GM20000 (cell line): Measurements from ENCODE around the gene TXNL4A.

ENCODE experiments used
- DNase-seq: peaks from one replicate; pipeline ENCODE4 v3.0.0; 2012; ENCODE audit warnings: low spot score
- CTCF ChIP-seq: IDR thresholded peaks from 2 replicates; pipeline ENCODE4 v1.5.1; 2012; ENCODE audit warnings: mild to moderate bottlenecking, control low read depth; ENCODE audit errors: extremely low read depth, missing control alignments

The TXNL4A gene

DNA sequence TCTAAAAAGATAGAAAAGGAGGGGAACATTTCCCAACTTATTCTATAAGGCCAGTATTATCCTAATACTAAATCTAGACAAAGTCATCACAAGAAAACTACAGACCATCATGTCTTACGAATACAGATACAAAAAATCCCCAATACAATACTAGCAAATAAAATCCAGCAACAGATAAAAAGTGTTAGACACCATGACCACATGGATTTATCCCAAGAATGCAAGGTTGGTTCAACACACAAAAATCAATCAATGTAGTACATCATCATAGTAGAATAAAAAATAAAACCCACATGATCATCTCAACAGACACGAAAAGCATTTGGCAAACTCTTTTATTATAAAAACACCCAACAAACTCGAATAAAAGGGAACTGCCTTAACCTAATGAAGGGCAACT, 55.5 kb downstream of the TXNL4A start:
- no peak for DNase-seq
- no peak for TF ChIP-seq CTCF

DNA sequence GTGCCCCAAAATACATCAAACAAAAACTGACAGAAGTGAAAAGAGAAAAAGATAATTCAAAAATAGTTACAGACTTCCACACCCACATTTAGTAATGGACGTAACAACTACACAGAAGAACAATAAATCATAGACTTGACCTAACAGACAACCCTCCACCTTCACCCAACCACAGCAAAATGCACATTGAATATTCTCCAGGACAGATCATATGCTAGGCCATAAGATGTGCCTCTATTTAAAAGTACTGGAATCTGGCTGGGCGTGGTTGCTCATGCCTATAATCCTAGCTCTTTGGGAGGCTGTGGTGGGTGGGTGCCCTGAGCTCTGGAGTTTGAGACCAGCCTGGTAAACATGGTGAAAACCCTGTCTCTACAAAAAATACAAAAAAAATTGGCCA, 56.9 kb downstream of the TXNL4A start:
- no peak for DNase-seq
- TF ChIP-seq CTCF, result no peak

DNA sequence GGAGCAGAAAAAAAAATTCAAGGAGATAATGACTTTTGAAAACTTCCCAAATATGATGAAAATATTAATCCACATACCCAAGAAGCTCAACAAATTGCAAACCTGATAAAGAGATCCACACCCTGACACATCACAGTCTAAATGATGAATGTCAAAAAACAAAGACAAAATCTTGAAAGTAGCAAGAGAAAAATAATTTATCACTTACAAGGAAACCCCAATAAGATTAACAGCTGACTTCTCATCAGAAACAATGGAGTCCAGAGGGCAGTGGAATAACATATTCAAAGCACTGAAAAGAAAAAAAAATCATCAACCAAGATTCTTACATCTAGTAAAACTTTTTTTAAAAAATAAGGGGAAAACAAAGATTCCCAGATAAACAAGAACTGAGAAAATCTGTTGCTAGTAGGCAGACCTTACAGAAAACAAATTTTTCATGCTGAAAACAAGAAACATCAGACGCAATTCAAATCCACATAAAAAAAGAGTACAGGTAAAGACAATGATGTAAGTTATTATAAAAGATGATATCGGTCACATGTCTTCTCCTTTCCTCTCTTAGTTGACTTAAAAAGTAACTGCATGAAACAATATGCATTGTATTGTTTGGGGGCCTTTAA, 58.2 kb downstream of the TXNL4A start:
- no peak for TF ChIP-seq CTCF
- no peak for DNase-seq

DNA sequence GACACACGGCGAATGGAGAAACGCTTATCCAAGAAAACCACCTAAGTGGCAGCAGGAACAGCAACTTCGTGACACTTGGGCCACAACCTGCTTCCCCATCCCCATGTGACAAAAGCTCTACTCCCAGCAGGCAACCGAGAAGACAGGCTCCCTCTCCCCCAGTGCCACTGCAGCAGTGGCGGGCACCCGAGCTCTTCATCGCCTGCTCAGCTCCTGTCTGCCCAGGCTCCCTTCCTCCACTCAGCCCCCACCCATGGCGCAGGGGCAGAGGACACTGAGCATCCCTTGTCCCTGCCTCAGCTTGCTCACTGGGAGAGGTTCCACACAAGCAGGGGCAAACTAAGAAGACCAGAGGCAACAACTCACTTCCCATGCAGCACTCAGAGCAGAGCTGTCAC, 59.8 kb downstream of the TXNL4A start:
- DNase-seq, result no peak
- no peak for TF ChIP-seq CTCF

GRCh38 chr18:79927607-79928562, 60.5 kb downstream of the TXNL4A start:
- no peak for DNase-seq
- TF ChIP-seq CTCF, result no peak

GRCh38 chr18:79926715-79927606, 61.4 kb downstream of the TXNL4A start:
- DNase-seq, result no peak
- TF ChIP-seq CTCF, result no peak

DNA sequence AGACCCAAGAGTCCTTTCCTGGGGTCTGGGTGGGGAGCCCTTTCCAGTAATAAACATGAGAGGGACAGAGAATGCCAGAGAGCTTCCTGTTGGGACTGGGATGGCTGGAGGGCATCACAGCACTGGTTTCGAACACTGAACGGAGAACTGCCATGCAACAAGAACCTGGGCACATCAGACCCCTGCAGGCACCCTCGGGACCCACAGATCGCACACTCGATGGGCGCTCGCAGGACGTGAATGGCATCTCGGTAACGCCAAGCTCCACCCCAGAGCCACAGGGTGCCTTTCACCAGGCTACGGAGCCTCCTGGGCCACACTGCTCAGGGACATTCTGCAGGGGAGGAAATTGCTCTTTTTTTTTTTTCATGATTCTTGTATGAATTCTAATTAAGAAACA, 62.1 kb downstream of the TXNL4A start:
- TF ChIP-seq CTCF, result no peak
- DNase-seq, result no peak
